A673 (cell line): ENCODE data around the gene SCARB1.

Experiments
- EZH2 ChIP-seq: fragments of 200-600 bp; sonication (generic); IDR thresholded peaks from 2 replicates; pipeline ENCODE4 v1.6.1; 2017; ENCODE audit warnings: borderline replicate concordance, low read depth, mild to moderate bottlenecking, mixed read lengths, antibody characterized with exemption, low read length; ENCODE audit not compliant: poor library complexity, severe bottlenecking
- TF ChIP-seq, protein P1 (sequence below): fragments of 300-800, 200-600 bp; sonication (generic); conservative IDR thresholded peaks from 2 replicates; pipeline ENCODE4 v1.5.1; 2017; ENCODE audit warnings: low read depth, mild to moderate bottlenecking, antibody characterized with exemption, low read length, moderate library complexity, mixed read lengths

DNA sequence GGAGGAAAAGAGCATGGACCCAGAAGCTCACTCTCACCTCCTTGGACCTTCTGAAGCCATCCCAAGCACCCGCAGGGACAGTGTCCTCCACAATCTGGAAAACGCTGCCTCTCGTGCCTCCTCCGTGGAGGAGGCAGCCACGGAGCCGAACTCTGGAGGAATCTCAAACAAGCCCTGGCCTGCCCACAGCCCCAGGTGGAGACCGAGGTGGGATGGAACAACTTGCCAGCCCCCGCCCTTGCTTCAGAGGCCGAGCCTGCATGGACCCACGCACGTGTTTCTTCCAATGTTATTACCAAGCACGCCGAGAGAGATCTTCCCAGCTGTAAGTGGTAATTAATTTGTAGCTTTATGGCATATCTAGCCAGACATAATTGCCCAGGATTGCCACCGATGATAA is 61.3 kb downstream of the SCARB1 start:
- TF ChIP-seq, protein P1, sequence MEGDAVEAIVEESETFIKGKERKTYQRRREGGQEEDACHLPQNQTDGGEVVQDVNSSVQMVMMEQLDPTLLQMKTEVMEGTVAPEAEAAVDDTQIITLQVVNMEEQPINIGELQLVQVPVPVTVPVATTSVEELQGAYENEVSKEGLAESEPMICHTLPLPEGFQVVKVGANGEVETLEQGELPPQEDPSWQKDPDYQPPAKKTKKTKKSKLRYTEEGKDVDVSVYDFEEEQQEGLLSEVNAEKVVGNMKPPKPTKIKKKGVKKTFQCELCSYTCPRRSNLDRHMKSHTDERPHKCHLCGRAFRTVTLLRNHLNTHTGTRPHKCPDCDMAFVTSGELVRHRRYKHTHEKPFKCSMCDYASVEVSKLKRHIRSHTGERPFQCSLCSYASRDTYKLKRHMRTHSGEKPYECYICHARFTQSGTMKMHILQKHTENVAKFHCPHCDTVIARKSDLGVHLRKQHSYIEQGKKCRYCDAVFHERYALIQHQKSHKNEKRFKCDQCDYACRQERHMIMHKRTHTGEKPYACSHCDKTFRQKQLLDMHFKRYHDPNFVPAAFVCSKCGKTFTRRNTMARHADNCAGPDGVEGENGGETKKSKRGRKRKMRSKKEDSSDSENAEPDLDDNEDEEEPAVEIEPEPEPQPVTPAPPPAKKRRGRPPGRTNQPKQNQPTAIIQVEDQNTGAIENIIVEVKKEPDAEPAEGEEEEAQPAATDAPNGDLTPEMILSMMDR: no peak
- no peak for TF ChIP-seq EZH2
